ENCODE results near the gene NLRX1. TPM values are rescaled to one million over a fixed set of nuclear protein-coding genes. Genes with fewer than 3 reads are reported as not detected.
"Not testable (repeated sequence)": the region's sequence is repeated elsewhere in the genome, so short reads cannot be mapped to it uniquely, and the experiment has no call there.

The NLRX1 gene
- polyA plus RNA-seq, 5 donors, result 9.5 to 14.4 (median 9.9) TPM

DNA sequence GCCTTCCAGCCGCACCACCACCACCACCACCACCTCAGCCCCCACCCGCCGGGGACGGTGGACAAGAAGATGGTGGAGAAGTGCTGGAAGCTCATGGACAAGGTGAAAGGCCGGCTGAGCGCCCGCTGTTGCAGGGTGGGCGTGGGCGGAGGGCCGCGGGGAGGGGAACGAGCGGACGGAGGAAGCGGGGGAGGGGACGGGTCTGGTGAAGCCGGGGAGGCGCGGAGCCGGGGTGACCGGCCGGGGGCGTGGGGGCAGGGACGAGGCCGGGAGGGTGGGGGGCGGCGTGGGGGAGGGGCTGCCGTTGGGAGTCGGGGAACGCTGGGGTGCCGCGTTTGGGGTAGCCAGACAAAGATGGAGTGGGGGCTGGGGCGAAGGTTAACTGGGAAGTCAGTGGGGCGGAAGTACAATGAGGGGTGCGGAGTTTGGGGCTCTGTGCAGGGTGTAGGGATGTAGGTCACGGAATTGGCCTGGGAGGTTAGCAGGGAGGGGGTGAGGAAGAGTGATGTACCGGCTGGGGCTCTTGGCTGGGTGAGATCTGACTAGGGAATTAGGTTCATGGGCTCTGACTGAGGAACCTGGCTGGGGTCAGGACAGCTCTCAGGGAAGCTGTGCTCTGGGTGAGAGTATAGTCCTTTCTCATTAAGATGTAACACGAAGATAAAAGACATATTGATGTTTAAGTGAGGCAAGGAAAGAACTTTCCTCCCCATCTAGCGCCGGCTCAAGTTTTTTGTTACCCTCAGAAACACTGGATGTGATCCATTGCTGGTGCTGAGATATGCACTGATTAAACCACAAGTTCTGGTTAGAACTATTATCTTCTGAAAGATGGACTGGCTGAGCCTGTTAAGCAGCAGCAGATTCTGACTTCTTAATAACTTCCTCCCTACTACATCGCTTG lies 38.2 kb downstream of the NLRX1 start:
- no peak for DNase-seq

DNA sequence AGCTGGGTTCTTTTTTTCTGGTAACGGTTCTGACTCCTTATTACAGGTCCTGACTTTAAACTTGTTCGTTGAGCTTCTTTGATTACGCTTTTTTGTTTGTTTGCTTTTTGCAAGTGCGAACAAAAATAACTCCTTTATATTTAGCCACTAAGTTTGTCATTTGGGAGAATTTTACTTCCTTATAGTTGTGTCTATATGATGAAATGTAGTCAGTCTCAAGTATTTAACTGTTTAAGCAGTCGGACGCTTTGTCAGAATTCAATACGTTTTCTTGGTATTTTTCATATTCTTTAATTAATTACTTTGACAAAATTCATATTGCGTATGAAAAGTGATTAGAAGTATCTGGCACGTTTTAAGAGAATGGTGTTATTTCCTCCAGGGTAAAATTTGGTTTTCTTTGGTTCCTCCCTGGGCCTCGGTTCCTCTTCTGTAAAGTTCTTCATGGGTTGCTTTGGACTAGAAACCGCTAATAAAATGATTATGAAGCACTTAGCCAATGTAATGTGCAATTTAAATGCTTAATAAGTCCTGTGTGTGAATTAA lies 39.0 kb downstream of the NLRX1 start:
- no peak for DNase-seq

- DNase-seq, result no peak
Observed at GRCh38 chr11:119209186-119209585, 40.7 kb downstream of the NLRX1 start.

- no peak for DNase-seq
Observed at GRCh38 chr11:119210050-119210449, 41.5 kb downstream of the NLRX1 start.

GRCh38 chr11:119218141-119218878 lies 49.8 kb downstream of the NLRX1 start:
- no peak for DNase-seq

DNA sequence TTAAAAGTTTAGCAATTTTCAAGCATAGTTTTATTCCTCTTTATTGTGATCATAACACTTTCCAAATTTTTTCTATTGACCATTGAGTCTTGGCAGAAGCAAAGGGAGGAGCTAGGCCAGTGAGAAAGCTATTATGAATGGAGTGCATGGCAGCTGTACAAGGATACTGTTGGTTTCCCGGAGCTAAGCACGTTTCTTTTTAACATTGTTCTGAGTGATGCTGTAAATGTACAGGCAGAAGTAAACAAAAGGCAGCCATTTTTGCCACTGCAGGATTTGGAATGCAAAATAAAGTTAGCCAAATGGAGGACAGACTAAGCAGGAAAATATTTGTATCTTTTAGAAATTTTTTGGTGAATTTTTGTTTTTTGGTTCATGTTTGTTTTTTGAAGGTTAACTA lies 53.8 kb downstream of the NLRX1 start:
- peak in 1 of 2 donors; percentile 51 for DNase-seq

GRCh38 chr11:119222891-119223290 lies 54.4 kb downstream of the NLRX1 start:
- DNase-seq, result no peak

- DNase-seq, result no peak
Observed at GRCh38 chr11:119223856-119224255, 55.3 kb downstream of the NLRX1 start.

- DNase-seq, result not testable (repeated sequence)
Observed at GRCh38 chr11:119228535-119229287, 60.2 kb downstream of the NLRX1 start.

GRCh38 chr11:119229288-119229672 lies 60.8 kb downstream of the NLRX1 start:
- DNase-seq, result no peak

GRCh38 chr11:119229741-119230140 lies 61.2 kb downstream of the NLRX1 start:
- DNase-seq, result no peak

Other genes with a start within 250 kb of the NLRX1 start
- gene BCL9L, start 242.8 kb upstream of the NLRX1 start, polyA plus RNA-seq (ENCODE audit: insufficient read depth in 1 of 5, insufficient read length in 5 of 5, low replicate concordance in 1 of 5), result 10 to 100 TPM; 27.4 to 65.1 (median 52.0) TPM
- 1 to 10 TPM; 1.9 to 3.8 (median 3.4) TPM for gene UPK2, start 212.4 kb upstream of the NLRX1 start, polyA plus RNA-seq (ENCODE audit: insufficient read depth in 1 of 5, insufficient read length in 5 of 5, low replicate concordance in 1 of 5)
- under 1 TPM in 2 of 5 donors, not detected in 3; 0.10 to 0.27 TPM for gene FOXR1, start 197.0 kb upstream of the NLRX1 start, polyA plus RNA-seq (ENCODE audit: insufficient read depth in 1 of 5, insufficient read length in 5 of 5, low replicate concordance in 1 of 5)
- gene CENATAC, start 170.6 kb upstream of the NLRX1 start, polyA plus RNA-seq (ENCODE audit: insufficient read depth in 1 of 5, insufficient read length in 5 of 5, low replicate concordance in 1 of 5), result 10 to 100 TPM; 31.7 to 44.6 (median 38.3) TPM
- 1,000 to 10,000 TPM; 1,442 to 1,768 (median 1,521) TPM for gene RPS25, start 150.4 kb upstream of the NLRX1 start, polyA plus RNA-seq (ENCODE audit: insufficient read depth in 1 of 5, insufficient read length in 5 of 5, low replicate concordance in 1 of 5)
- gene TRAPPC4, start 150.0 kb upstream of the NLRX1 start, polyA plus RNA-seq (ENCODE audit: insufficient read depth in 1 of 5, insufficient read length in 5 of 5, low replicate concordance in 1 of 5), result 10 to 100 TPM; 67.9 to 96.9 (median 72.4) TPM
- 10 to 100 TPM; 23.1 to 30.1 (median 24.3) TPM for gene SLC37A4, start 137.8 kb upstream of the NLRX1 start, polyA plus RNA-seq (ENCODE audit: insufficient read depth in 1 of 5, insufficient read length in 5 of 5, low replicate concordance in 1 of 5)
- gene HYOU1, start 111.5 kb upstream of the NLRX1 start, polyA plus RNA-seq (ENCODE audit: insufficient read depth in 1 of 5, insufficient read length in 5 of 5, low replicate concordance in 1 of 5), result 10 to 100 TPM; 62.2 to 92.3 (median 70.6) TPM
- 10 to 100 TPM; 49.5 to 61.1 (median 54.0) TPM for gene VPS11, start 100.9 kb upstream of the NLRX1 start, polyA plus RNA-seq (ENCODE audit: insufficient read depth in 1 of 5, insufficient read length in 5 of 5, low replicate concordance in 1 of 5)
- gene HMBS, start 83.8 kb upstream of the NLRX1 start, polyA plus RNA-seq (ENCODE audit: insufficient read depth in 1 of 5, insufficient read length in 5 of 5, low replicate concordance in 1 of 5), result 10 to 100 TPM; 21.9 to 33.8 (median 25.8) TPM
- 10 to 100 TPM; 45.2 to 54.4 (median 51.1) TPM for gene DPAGT1, start 66.9 kb upstream of the NLRX1 start, polyA plus RNA-seq (ENCODE audit: insufficient read depth in 1 of 5, insufficient read length in 5 of 5, low replicate concordance in 1 of 5)
- 1 to 10 TPM; 6.2 to 9.8 (median 9.0) TPM for gene C2CD2L, start 61.4 kb upstream of the NLRX1 start, polyA plus RNA-seq (ENCODE audit: insufficient read depth in 1 of 5, insufficient read length in 5 of 5, low replicate concordance in 1 of 5)
- gene HINFP, start 47.1 kb upstream of the NLRX1 start, polyA plus RNA-seq (ENCODE audit: insufficient read depth in 1 of 5, insufficient read length in 5 of 5, low replicate concordance in 1 of 5), result 10 to 100 TPM; 31.5 to 44.4 (median 36.4) TPM
- gene ABCG4, start 19.7 kb upstream of the NLRX1 start, polyA plus RNA-seq (ENCODE audit: insufficient read depth in 1 of 5, insufficient read length in 5 of 5, low replicate concordance in 1 of 5), result 1 to 10 TPM; 1.0 to 1.4 (median 1.2) TPM
- 1 to 10 TPM in 3 of 5 donors, under 1 TPM in 2; 0.38 to 1.3 (median 1.1) TPM for gene NHERF4, start 16.8 kb downstream of the NLRX1 start, polyA plus RNA-seq (ENCODE audit: insufficient read depth in 1 of 5, insufficient read length in 5 of 5, low replicate concordance in 1 of 5)
- gene CBL, start 37.6 kb downstream of the NLRX1 start, polyA plus RNA-seq (ENCODE audit: insufficient read depth in 1 of 5, insufficient read length in 5 of 5, low replicate concordance in 1 of 5), result 10 to 100 TPM; 16.1 to 22.8 (median 20.5) TPM
- 100 to 1,000 TPM in 4 of 5 donors, 10 to 100 TPM in 1; 89.3 to 139 (median 108) TPM for gene MCAM, start 148.4 kb downstream of the NLRX1 start, polyA plus RNA-seq (ENCODE audit: insufficient read depth in 1 of 5, insufficient read length in 5 of 5, low replicate concordance in 1 of 5)
- gene RNF26, start 165.8 kb downstream of the NLRX1 start, polyA plus RNA-seq (ENCODE audit: insufficient read depth in 1 of 5, insufficient read length in 5 of 5, low replicate concordance in 1 of 5), result 10 to 100 TPM; 26.7 to 30.3 (median 28.9) TPM
- 10 to 100 TPM; 36.0 to 70.5 (median 41.8) TPM for gene C1QTNF5, start 172.2 kb downstream of the NLRX1 start, polyA plus RNA-seq (ENCODE audit: insufficient read depth in 1 of 5, insufficient read length in 5 of 5, low replicate concordance in 1 of 5)
- under 1 TPM in 2 of 5 donors, not detected in 3; 0.06 TPM for gene MFRP, start 178.0 kb downstream of the NLRX1 start, polyA plus RNA-seq (ENCODE audit: insufficient read depth in 1 of 5, insufficient read length in 5 of 5, low replicate concordance in 1 of 5)
- 1 to 10 TPM; 2.0 to 6.2 (median 3.8) TPM for gene USP2, start 213.0 kb downstream of the NLRX1 start, polyA plus RNA-seq (ENCODE audit: insufficient read depth in 1 of 5, insufficient read length in 5 of 5, low replicate concordance in 1 of 5)

Measured in right lung (tissue), 5 donors.